B cell (primary cell): ENCODE data around the gene VPS35. TPM values are rescaled to one million over a fixed set of nuclear protein-coding genes. Genes with fewer than 3 reads are reported as not detected.

Experiments used
- ATAC-seq: fragments of 200-7000 bp; cut with Tn5 transposase; one replicate; pipeline ENCODE4 v1.10.0; 2021; ENCODE audit warnings: low read depth, mild to moderate bottlenecking, moderate number of reproducible peaks, moderate library complexity
- CTCF ChIA-PET: fragments of 350-600 bp; sonication (Branson Sonifier 250); formaldehyde crosslinking; loops from one replicate; lab custom pipeline; 2021; ENCODE audit warnings: antibody characterized with exemption, inconsistent platforms; lab: Charles Lee
- POLR2A ChIA-PET: fragments of 350-600 bp; sonication (Branson Sonifier 250); formaldehyde crosslinking; loops from one replicate; lab custom pipeline; 2021; ENCODE audit warnings: antibody characterized with exemption; lab: Charles Lee
- DNase-seq: peaks from one replicate; pipeline ENCODE4 v3.0.0; 2013
- H2AFZ ChIP-seq: 2 replicates; pipeline ENCODE4 v1.6.1; 2012; ENCODE audit warnings: mild to moderate bottlenecking, low read depth, low read length; ENCODE audit not compliant: insufficient read depth, poor library complexity, severe bottlenecking
- H3K27ac ChIP-seq, 2 donors: 1 replicate in 1 of 2; 2 replicates in 1 of 2; pipeline ENCODE4 v1.5.1; 2012 to 2013; ENCODE audit warnings: low read length in 2 of 2, mild to moderate bottlenecking in 2 of 2, moderate library complexity in 1 of 2
- H3K27me3 ChIP-seq, 4 experiments: fragments of 200-600 bp in 1 of 4; sonication (generic) in 1 of 4; replicated peaks in 1 of 4; 1 replicate in 2 of 4; 2 replicates in 2 of 4; pipeline versions ENCODE4 v1.6.1 to v1.7.0; 2013 to 2016; ENCODE audit warnings: low read length in 3 of 4, mild to moderate bottlenecking in 2 of 4, mixed read lengths in 1 of 4, moderate library complexity in 1 of 4; ENCODE audit not compliant: insufficient read depth in 4 of 4, control insufficient read depth in 3 of 4; ENCODE audit errors: control extremely low read depth in 1 of 4
- H3K36me3 ChIP-seq, 2 experiments: replicated peaks in 1 of 2; 1 replicate in 1 of 2; 2 replicates in 1 of 2; pipeline versions ENCODE4 v1.6.1 to v1.7.1; 2013; ENCODE audit warnings: low read length in 1 of 2; ENCODE audit not compliant: insufficient read depth in 2 of 2, control insufficient read depth in 1 of 2; ENCODE audit errors: control extremely low read depth in 1 of 2, extremely low read depth in 1 of 2
- H3K4me1 ChIP-seq, 2 donors: fragments of 200-600 bp in 1 of 2; sonication (generic) in 1 of 2; 1 replicate in 1 of 2; 2 replicates in 1 of 2; pipeline versions ENCODE4 v1.5.1 to v1.6.1; 2013 to 2017; ENCODE audit warnings: low read length in 2 of 2; ENCODE audit not compliant: control insufficient read depth in 2 of 2, insufficient read depth in 2 of 2
- H3K4me2 ChIP-seq: replicated peaks from 2 replicates; pipeline ENCODE3; 2012; ENCODE audit warnings: mild to moderate bottlenecking, low read depth, low read length; ENCODE audit not compliant: poor library complexity, severe bottlenecking
- H3K4me3 ChIP-seq, 5 experiments: fragments of 200-600 bp in 1 of 5; sonication (generic) in 1 of 5; 1 replicate in 3 of 5; 2 replicates in 2 of 5; pipeline versions ENCODE4 v1.5.1 to v1.7.0; 2011 to 2016; ENCODE audit warnings: low read length in 4 of 5, mild to moderate bottlenecking in 4 of 5, low read depth in 2 of 5, control low read depth in 1 of 5, moderate library complexity in 1 of 5; ENCODE audit not compliant: insufficient read depth in 1 of 5; ENCODE audit errors: control extremely low read depth in 1 of 5, extremely low read depth in 1 of 5
- H3K79me2 ChIP-seq: fragments of 200-600 bp; sonication (generic); one replicate; pipeline ENCODE4 v1.6.0; 2016; ENCODE audit warnings: low read length; ENCODE audit not compliant: control insufficient read depth, insufficient read depth
- H3K9ac ChIP-seq: fragments of 200-600 bp; sonication (generic); 2 replicates; pipeline ENCODE4 v1.6.1; 2017; ENCODE audit warnings: mild to moderate bottlenecking, low read length, moderate library complexity
- H3K9me3 ChIP-seq, 3 donors: one replicate each; pipeline versions ENCODE4 v1.6.1 to v1.7.1; 2013; ENCODE audit warnings: low read length in 2 of 3; ENCODE audit not compliant: control insufficient read depth in 2 of 3, insufficient read depth in 1 of 3; ENCODE audit errors: control extremely low read depth in 1 of 3
- H4K20me1 ChIP-seq: 2 replicates; pipeline ENCODE4 v1.6.0; 2012; ENCODE audit warnings: mild to moderate bottlenecking, low read length; ENCODE audit not compliant: insufficient read depth, control insufficient read depth, poor library complexity, severe bottlenecking
- H3K27ac Mint-ChIP-seq: one replicate; pipeline ENCODE4 v1.8.0; 2021; ENCODE audit warnings: mixed read lengths
- H3K27me3 Mint-ChIP-seq: one replicate; pipeline ENCODE4 v1.8.0; 2021; ENCODE audit warnings: mixed read lengths
- H3K4me1 Mint-ChIP-seq: one replicate; pipeline ENCODE4 v1.8.0; 2021; ENCODE audit warnings: mixed read lengths
- H3K4me3 Mint-ChIP-seq: one replicate; pipeline ENCODE4 v1.8.0; 2021; ENCODE audit warnings: mixed read lengths
- H3K9me3 Mint-ChIP-seq: one replicate; pipeline ENCODE4 v1.8.0; 2022; ENCODE audit warnings: mixed read lengths; ENCODE audit not compliant: insufficient read depth
- CTCF ChIP-seq: fragments of 200-600 bp; IDR thresholded peaks from one replicate; pipeline ENCODE4 v1.8.0; 2022; ENCODE audit warnings: antibody characterized with exemption, mild to moderate bottlenecking
- EZH2 ChIP-seq: IDR thresholded peaks from 2 replicates; pipeline ENCODE4 v1.6.1; 2012; ENCODE audit warnings: borderline replicate concordance, low read depth, mild to moderate bottlenecking, moderate library complexity, low read length; ENCODE audit not compliant: insufficient read depth, poor library complexity, severe bottlenecking
- WGBS: methylation state at CpG from one replicate; pipeline ENCODE4 v1.1.5; 2013; ENCODE audit warnings: missing lambda C conversion rate; ENCODE audit not compliant: insufficient coverage; 5-methylcytosine and 5-hydroxymethylcytosine counted together
- intact Hi-C: fragments of 100-400 bp; cut with micrococcal nuclease; formaldehyde crosslinking; loops from one replicate; pipeline ENCODE4 v1.10.0; 2022
- polyA minus RNA-seq: library from RNA; depleted of rRNA, polyadenylated mRNA; stranded (reverse); fragments of >200 nt; gene quantifications from 2 replicates; pipeline ENCODE4 v1.2.3, GENCODE V29; 2012
- polyA plus RNA-seq: library from polyadenylated mRNA; depleted of rRNA; stranded (reverse); fragments of >200 nt; gene quantifications from 2 replicates; pipeline ENCODE4 v1.2.3, GENCODE V29; 2012
- total RNA-seq, 2 donors: library from RNA; stranded (reverse); fragments of 120-200 nt in 1 of 2; gene quantifications; 1 replicate in 1 of 2; 2 replicates in 1 of 2; pipeline versions ENCODE4 v1.2.3 to v1.2.4, GENCODE V29; 2013 to 2022

Gene VPS35
- total RNA-seq, result 120 and 125 TPM in 2 replicates
- total RNA-seq (2013), result 119 TPM
- polyA plus RNA-seq, result 9.5 and 11.4 TPM in 2 replicates
- polyA minus RNA-seq, result 25.9 and 35.2 TPM in 2 replicates

GRCh38 chr16:46688654-46689364 is at the start of gene VPS35:
VPS35 (minus strand) TSS chr16:46689178; CDS start chr16:46689133, 45 bp downstream.
- CTCF ChIA-PET, result interaction anchor here (1.2 to 1.6 kb wide), 3 partner anchors 15 to 165 kb away, joined by 4 to 6 read pairs (median 4); no protein-coding TSS in a partner anchor
- peaks cover 40% of the 10 kb centered on the region for H3K4me1 Mint-ChIP-seq
- POLR2A ChIA-PET, result no interaction called here
- H3K27ac Mint-ChIP-seq, result no peak within 1 kb of the TSS
- peak within 1 kb of the TSS; percentile 95 for H3K4me2 ChIP-seq
- peaks cover 27% of the 10 kb centered on the region for H4K20me1 ChIP-seq
- H3K4me3 ChIP-seq, result peak within 1 kb of the TSS; percentile 97 to 98 (median 98)
- H3K27ac ChIP-seq, result peak within 1 kb of the TSS; percentile 94 to 95
- no peaks in the 10 kb centered on the region for H3K27me3 ChIP-seq
- H3K4me1 ChIP-seq, result peaks cover 48 to 50% of the 10 kb centered on the region in 2 donors
- intact Hi-C loops, result loop anchor here (1.0 to 5.0 kb wide), 8 partner anchors 16 to 1553 kb away; partner anchors contain the start of genes C16orf87, DNAJA2, GPT2 and LONP2
- peak within 1 kb of the TSS; percentile 92 for H2AFZ ChIP-seq
- no peaks in the 10 kb centered on the region for H3K27me3 Mint-ChIP-seq
- H3K9me3 ChIP-seq, result no peaks in the 10 kb centered on the region
- peak; percentile 88 for ATAC-seq
- TF ChIP-seq EZH2 (no peak), CTCF (peak; percentile 36)
- no peaks in the 10 kb centered on the region for H3K36me3 ChIP-seq
- DNase-seq, result peak; percentile 80
- H3K4me3 Mint-ChIP-seq, result no peak within 1 kb of the TSS
- peak within 1 kb of the TSS; percentile 97 for H3K9ac ChIP-seq
- H3K9me3 Mint-ChIP-seq, result no peaks in the 10 kb centered on the region
- peaks cover 56% of the 10 kb centered on the region for H3K79me2 ChIP-seq
- WGBS, result under 1% methylated on average over 53 of the region's 54 CpGs
